HEK293 (cell line): Measurements from ENCODE around the gene CHRNA1.

Experiments
- CTCF ChIA-PET: fragments of 350-600 bp; formaldehyde crosslinking; extraction: SDS; loops from one replicate; lab custom pipeline; 2021; ENCODE audit warnings: antibody characterized with exemption; lab: Yijun Ruan, JAX
- POLR2A ChIA-PET: fragments of 300-600 bp; formaldehyde crosslinking; extraction: SDS; loops from one replicate; lab custom pipeline; 2020; ENCODE audit warnings: antibody characterized with exemption, inconsistent platforms; lab: Yijun Ruan, JAX
- H3K27ac ChIP-seq: fragments of 200-500 bp; sonication (Bioruptor generic); 2 replicates; pipeline ENCODE4 v1.5.1; 2014; ENCODE audit warnings: low read depth, low read length, control low read depth, inconsistent platforms; ENCODE audit errors: extremely low read depth
- H3K36me3 ChIP-seq, 2 experiments: fragments of 200-500 bp in 1 of 2; sonication (Bioruptor generic) in 1 of 2; 1 replicate in 1 of 2; 2 replicates in 1 of 2; pipeline ENCODE4 v1.5.1; 2014 to 2017; ENCODE audit warnings: inconsistent platforms in 2 of 2, low read length in 2 of 2; ENCODE audit not compliant: control insufficient read depth in 2 of 2, insufficient read depth in 1 of 2
- H3K4me1 ChIP-seq: fragments of 200-500 bp; sonication (Bioruptor generic); 2 replicates; pipeline ENCODE4 v1.5.1; 2014; ENCODE audit warnings: mild to moderate bottlenecking, low read length, inconsistent platforms; ENCODE audit not compliant: control insufficient read depth, insufficient read depth
- H3K4me3 ChIP-seq: 2 replicates; pipeline ENCODE4 v1.5.1; 2011; ENCODE audit warnings: low read depth, mild to moderate bottlenecking, control low read depth, low read length, moderate library complexity
- H3K9me3 ChIP-seq: fragments of 200-500 bp; sonication (Bioruptor generic); 2 replicates; pipeline ENCODE4 v1.5.1; 2014; ENCODE audit warnings: low read depth, low read length, inconsistent platforms; ENCODE audit not compliant: control insufficient read depth, insufficient read depth
- ELK4 ChIP-seq: IDR thresholded peaks from 2 replicates; pipeline ENCODE4 v1.6.1; 2011; ENCODE audit warnings: mild to moderate bottlenecking, low read depth, low read length, borderline replicate concordance
- FEZF1 ChIP-seq: fragments of 450-650 bp; formaldehyde crosslinking; IDR thresholded peaks from 2 replicates; pipeline ENCODE4 v1.5.1; 2016; ENCODE audit warnings: missing biosample characterization, missing genetic modification characterization
- GLI4 ChIP-seq: fragments of 450-650 bp; formaldehyde crosslinking; IDR thresholded peaks from 2 replicates; pipeline ENCODE4 v1.5.1; 2016; ENCODE audit warnings: missing biosample characterization, missing genetic modification characterization
- HOXA7 ChIP-seq: sonication (generic); formaldehyde crosslinking; IDR thresholded peaks from 2 replicates; pipeline ENCODE4 v1.8.1; 2022; ENCODE audit warnings: missing genetic modification reagents, borderline replicate concordance
- PRDM1 ChIP-seq: fragments of 450-650 bp; formaldehyde crosslinking; IDR thresholded peaks from 2 replicates; pipeline ENCODE4; 2016; ENCODE audit warnings: missing biosample characterization, missing genetic modification characterization
- REPIN1 ChIP-seq: fragments of 450-650 bp; formaldehyde crosslinking; IDR thresholded peaks from 2 replicates; pipeline ENCODE4 v1.5.1; 2017; ENCODE audit warnings: missing biosample characterization, missing genetic modification characterization, low read depth
- SP7 ChIP-seq: fragments of 450-650 bp; formaldehyde crosslinking; IDR thresholded peaks from 2 replicates; pipeline ENCODE4 v1.5.1; 2016; ENCODE audit warnings: missing biosample characterization, missing genetic modification characterization
- ZBTB44 ChIP-seq: fragments of 450-650 bp; IDR thresholded peaks from 2 replicates; pipeline ENCODE4 v1.5.1; 2018; ENCODE audit warnings: missing biosample characterization, mild to moderate bottlenecking, missing genetic modification characterization
- ZNF112 ChIP-seq: fragments of 450-650 bp; formaldehyde crosslinking; IDR thresholded peaks from 2 replicates; pipeline ENCODE4 v1.5.0; 2017; ENCODE audit warnings: missing biosample characterization, missing genetic modification characterization
- ZNF114 ChIP-seq: fragments of 450-650 bp; formaldehyde crosslinking; IDR thresholded peaks from 2 replicates; pipeline ENCODE4 v1.5.0; 2017; ENCODE audit warnings: missing biosample characterization, missing genetic modification characterization
- ZNF19 ChIP-seq: fragments of 450-650 bp; formaldehyde crosslinking; IDR thresholded peaks from 2 replicates; pipeline ENCODE4; 2016; ENCODE audit warnings: missing biosample characterization, missing genetic modification characterization, low read depth
- ZNF404 ChIP-seq: fragments of 450-650 bp; formaldehyde crosslinking; IDR thresholded peaks from 2 replicates; pipeline ENCODE4 v1.5.1; 2017; ENCODE audit warnings: missing biosample characterization, missing genetic modification characterization
- ZNF416 ChIP-seq: fragments of 450-650 bp; formaldehyde crosslinking; IDR thresholded peaks from 2 replicates; pipeline ENCODE4 v1.5.1; 2016; ENCODE audit warnings: missing biosample characterization, missing genetic modification characterization
- ZNF423 ChIP-seq: fragments of 450-650 bp; formaldehyde crosslinking; IDR thresholded peaks from 2 replicates; pipeline ENCODE4 v1.5.1; 2016; ENCODE audit warnings: missing biosample characterization, missing genetic modification characterization
- ZNF624 ChIP-seq: fragments of 450-650 bp; formaldehyde crosslinking; IDR thresholded peaks from 2 replicates; pipeline ENCODE4 v1.5.1; 2017; ENCODE audit warnings: missing biosample characterization, missing genetic modification characterization
- ZNF626 ChIP-seq: fragments of 450-650 bp; sonication (Bioruptor Pico); formaldehyde crosslinking; IDR thresholded peaks from 2 replicates; pipeline ENCODE4 v1.5.1; 2018; ENCODE audit warnings: missing biosample characterization, missing genetic modification characterization, inconsistent platforms
- ZNF670 ChIP-seq: fragments of 450-650 bp; formaldehyde crosslinking; IDR thresholded peaks from 2 replicates; pipeline ENCODE4 v1.5.1; 2016; ENCODE audit warnings: missing biosample characterization, missing genetic modification characterization, low read depth
- ZNF701 ChIP-seq: fragments of 450-650 bp; formaldehyde crosslinking; IDR thresholded peaks from 2 replicates; pipeline ENCODE4 v1.5.1; 2016; ENCODE audit warnings: missing biosample characterization, missing genetic modification characterization
- ZNF704 ChIP-seq: fragments of 450-650 bp; formaldehyde crosslinking; IDR thresholded peaks from 2 replicates; pipeline ENCODE4 v1.5.1; 2016; ENCODE audit warnings: missing biosample characterization, missing genetic modification characterization
- ZNF785 ChIP-seq: fragments of 450-650 bp; formaldehyde crosslinking; IDR thresholded peaks from 2 replicates; pipeline ENCODE4 v1.5.1; 2016; ENCODE audit warnings: missing biosample characterization, missing genetic modification characterization
- ZSCAN23 ChIP-seq: fragments of 450-650 bp; formaldehyde crosslinking; IDR thresholded peaks from 2 replicates; pipeline ENCODE4 v1.5.1; 2016; ENCODE audit warnings: missing biosample characterization, missing genetic modification characterization

CHRNA1 gene

GRCh38 chr2:174797781-174798276 lies 33.6 kb upstream of the CHRNA1 start:
- Histone ChIP-seq H3K4me1 (no peaks in the 10 kb centered on the region), H3K36me3 (peaks cover 0 to 18% of the 10 kb centered on the region in 2 experiments; a peak in 2 of 3 replicates), H3K4me3 (no peak overlapping the region), H3K27ac (no peak overlapping the region), H3K9me3 (no peaks in the 10 kb centered on the region)
- no peak for TF ChIP-seq ZNF701 (tag by site-specific recombination)
- TF ChIP-seq ZNF114 (tag by site-specific recombination) = no peak
- TF ChIP-seq ZNF670 = no peak
- TF ChIP-seq ZNF416 (tag by site-specific recombination) = no peak
- no peak for TF ChIP-seq ZNF19 (tag by site-specific recombination)
- no peak for TF ChIP-seq PRDM1 (tag by site-specific recombination)
- no peak for TF ChIP-seq ZNF785 (tag by site-specific recombination)
- TF ChIP-seq ELK4 = no peak
- no peak for TF ChIP-seq ZNF423 (tag by site-specific recombination)
- TF ChIP-seq ZNF624 = no peak
- TF ChIP-seq ZBTB44 (tag by site-specific recombination) = no peak
- CTCF ChIA-PET = interaction anchor here (0.6 kb wide), 1 partner anchor 11 kb away, joined by 3 read pairs; no protein-coding TSS in a partner anchor
- POLR2A ChIA-PET = interaction anchor here (0.7 kb wide), 2 partner anchors 8 to 11 kb away, joined by 3 read pairs; no protein-coding TSS in a partner anchor

GRCh38 chr2:174796319-174796771 lies 32.1 kb upstream of the CHRNA1 start:
- H3K27ac ChIP-seq = no peak overlapping the region
- peaks cover 0 to 15% of the 10 kb centered on the region in 2 experiments; a peak in 2 of 3 replicates for H3K36me3 ChIP-seq
- no peaks in the 10 kb centered on the region for H3K4me1 ChIP-seq
- CTCF ChIA-PET = interaction anchor here (0.8 to 1.5 kb wide), 5 partner anchors 20 to 99 kb away, joined by 3 to 10 read pairs (median 3); no protein-coding TSS in a partner anchor
- no peak overlapping the region for H3K4me3 ChIP-seq
- no peak for TF ChIP-seq GLI4 (tag by site-specific recombination)
- TF ChIP-seq ZNF626 = no peak
- TF ChIP-seq SP7 = no peak
- TF ChIP-seq REPIN1 = no peak
- no peak for TF ChIP-seq ZNF704 (tag by site-specific recombination)
- POLR2A ChIA-PET = no interaction called here
- H3K9me3 ChIP-seq = no peaks in the 10 kb centered on the region

- Histone ChIP-seq H3K4me3 (no peak overlapping the region), H3K9me3 (no peaks in the 10 kb centered on the region), H3K27ac (no peak overlapping the region), H3K36me3 (peaks cover 0 to 5% of the 10 kb centered on the region in 2 experiments; a peak in 2 of 3 replicates), H3K4me1 (no peaks in the 10 kb centered on the region)
- TF ChIP-seq ZSCAN23 (no peak), ZNF112 (tag by site-specific recombination) (no peak), HOXA7 (CRISPR knock-in tag) (no peak), FEZF1 (tag by site-specific recombination) (no peak), ZNF404 (tag by site-specific recombination) (no peak)
- ChIA-PET POLR2A (no interaction called here), CTCF (interaction anchor here (0.6 to 1.3 kb wide), 3 partner anchors 17 to 46 kb away, joined by 3 to 7 read pairs (median 4); no protein-coding TSS in a partner anchor)
Measured at GRCh38 chr2:174794851-174795374, 30.6 kb upstream of the CHRNA1 start.
